Activated naive CD4-positive, alpha-beta T cell treated with anti-CD3 and anti-CD28 coated beads, Interleukin-2, amount 10 ng/mL, durations not matched to agents 7 days and 5 days (primary cell): ENCODE data around the gene TIAM2.
"Not testable (repeated sequence)": the region's sequence is repeated elsewhere in the genome, so short reads cannot be mapped to it uniquely, and the experiment has no call there.

Source experiments
- CTCF ChIA-PET: fragments of 350-600 bp; sonication (Branson Sonifier 250); formaldehyde crosslinking; loops from one replicate; lab custom pipeline; 2021; ENCODE audit warnings: antibody characterized with exemption; lab: Charles Lee
- DNase-seq: peaks from one replicate; pipeline ENCODE4 v3.0.0-alpha.2; 2020
- H3K27ac Mint-ChIP-seq: one replicate; pipeline ENCODE4 v1.8.0; 2021; ENCODE audit warnings: mild to moderate bottlenecking, moderate library complexity, mixed read lengths
- H3K27me3 Mint-ChIP-seq: one replicate; pipeline ENCODE4 v1.8.0; 2021; ENCODE audit warnings: mild to moderate bottlenecking, mixed read lengths
- H3K36me3 Mint-ChIP-seq: one replicate; pipeline ENCODE4 v1.8.0; 2021; ENCODE audit warnings: mixed read lengths
- H3K4me1 Mint-ChIP-seq: one replicate; pipeline ENCODE4 v1.8.0; 2021; ENCODE audit warnings: mixed read lengths
- H3K4me3 Mint-ChIP-seq: one replicate; pipeline ENCODE4 v1.8.0; 2021; ENCODE audit warnings: mild to moderate bottlenecking, moderate library complexity, mixed read lengths
- H3K9me3 Mint-ChIP-seq: one replicate; pipeline ENCODE4 v1.8.0; 2021; ENCODE audit warnings: mixed read lengths

The TIAM2 gene

DNA sequence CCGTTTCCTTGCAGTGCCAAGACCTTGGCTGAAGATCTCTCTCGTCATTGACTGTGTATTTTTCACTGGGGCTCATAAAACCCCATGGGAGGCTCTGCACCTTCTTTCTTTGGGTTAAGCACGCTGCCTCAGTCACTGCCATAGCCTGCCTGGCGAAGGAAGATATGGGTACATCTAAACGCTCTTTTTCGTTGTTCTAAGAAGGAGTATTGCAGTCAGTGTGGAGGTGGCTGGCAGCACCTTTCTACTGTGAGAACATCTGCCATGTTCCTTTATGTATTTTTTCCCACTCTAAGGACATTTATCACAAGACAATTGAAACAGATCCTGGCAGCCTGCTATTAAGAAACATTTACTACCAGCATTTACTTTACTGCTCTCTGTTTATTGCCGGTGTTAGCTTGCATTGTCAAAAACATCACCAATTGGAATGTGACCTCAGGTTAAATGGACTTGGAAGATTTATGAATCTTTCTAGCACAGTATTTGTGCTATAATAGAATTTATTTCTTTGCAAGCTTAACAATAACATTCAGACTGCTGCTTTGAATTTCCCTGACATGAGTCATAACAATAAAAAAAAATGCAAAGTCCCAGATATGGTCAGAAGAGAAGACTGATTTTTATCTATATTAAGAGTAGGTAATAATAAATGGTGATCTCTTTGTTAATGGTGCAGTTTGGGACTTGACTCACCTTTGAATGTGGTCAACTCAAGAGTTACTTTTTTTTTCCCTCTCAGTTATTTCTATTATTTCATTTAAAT, 206.5 kb downstream of the TIAM2 start:
- Mint-ChIP-seq H3K36me3 (no peaks in the 10 kb centered on the region), H3K4me3 (no peak overlapping the region), H3K27ac (no peak overlapping the region), H3K27me3 (peaks cover 8% of the 10 kb centered on the region), H3K4me1 (no peaks in the 10 kb centered on the region), H3K9me3 (peaks cover 2% of the 10 kb centered on the region)
- no peak for DNase-seq
- CTCF ChIA-PET: no interaction called here

DNA sequence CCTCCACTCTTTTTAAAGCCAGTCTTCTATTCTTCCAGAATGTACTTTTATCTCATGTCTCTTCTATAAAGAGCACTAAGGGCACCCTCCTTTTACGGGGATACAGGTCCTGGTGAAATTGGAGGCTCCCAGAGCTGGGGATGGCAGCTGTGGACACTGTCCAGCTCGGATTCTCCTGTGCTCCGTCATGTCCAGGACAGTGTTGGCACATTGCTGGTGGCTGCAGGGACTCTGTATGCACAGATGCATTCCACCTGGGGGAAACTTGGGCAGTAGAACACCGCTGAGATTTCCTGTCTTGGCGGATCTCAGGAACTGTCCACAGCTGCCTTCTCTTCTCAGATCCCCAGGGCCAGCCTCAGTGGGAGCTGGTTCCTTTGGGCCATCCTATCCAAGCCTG, 212.1 kb downstream of the TIAM2 start:
- no peaks in the 10 kb centered on the region for H3K4me1 Mint-ChIP-seq
- no peaks in the 10 kb centered on the region for H3K9me3 Mint-ChIP-seq
- peaks cover 5% of the 10 kb centered on the region for H3K27me3 Mint-ChIP-seq
- no peak for DNase-seq
- H3K36me3 Mint-ChIP-seq: no peaks in the 10 kb centered on the region
- CTCF ChIA-PET: no interaction called here
- no peak overlapping the region for H3K4me3 Mint-ChIP-seq
- no peak overlapping the region for H3K27ac Mint-ChIP-seq

DNA sequence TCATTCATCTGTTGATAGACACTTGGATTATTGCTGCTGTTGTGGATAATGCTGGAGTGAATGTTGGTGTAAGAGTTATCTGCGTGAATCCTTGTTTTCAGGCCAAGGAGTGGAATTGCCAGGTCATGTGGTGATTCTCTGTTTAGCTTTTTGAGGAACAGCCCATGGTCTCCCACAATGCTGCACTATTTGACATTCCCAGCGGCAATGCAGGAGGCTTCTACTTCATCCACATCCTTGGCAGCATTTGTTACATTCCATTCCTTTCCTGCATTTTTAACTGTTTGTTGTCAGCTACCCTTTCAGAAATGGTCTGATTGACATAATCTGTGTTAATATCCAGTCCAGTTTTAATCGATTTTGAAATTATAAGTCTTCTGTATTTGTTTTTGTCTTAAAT, 217.0 kb downstream of the TIAM2 start:
- H3K4me1 Mint-ChIP-seq: no peaks in the 10 kb centered on the region
- H3K4me3 Mint-ChIP-seq: no peak overlapping the region
- CTCF ChIA-PET: no interaction called here
- H3K36me3 Mint-ChIP-seq: no peaks in the 10 kb centered on the region
- peaks cover 6% of the 10 kb centered on the region for H3K27me3 Mint-ChIP-seq
- no peak overlapping the region for H3K27ac Mint-ChIP-seq
- DNase-seq: no peak
- H3K9me3 Mint-ChIP-seq: no peaks in the 10 kb centered on the region

DNA sequence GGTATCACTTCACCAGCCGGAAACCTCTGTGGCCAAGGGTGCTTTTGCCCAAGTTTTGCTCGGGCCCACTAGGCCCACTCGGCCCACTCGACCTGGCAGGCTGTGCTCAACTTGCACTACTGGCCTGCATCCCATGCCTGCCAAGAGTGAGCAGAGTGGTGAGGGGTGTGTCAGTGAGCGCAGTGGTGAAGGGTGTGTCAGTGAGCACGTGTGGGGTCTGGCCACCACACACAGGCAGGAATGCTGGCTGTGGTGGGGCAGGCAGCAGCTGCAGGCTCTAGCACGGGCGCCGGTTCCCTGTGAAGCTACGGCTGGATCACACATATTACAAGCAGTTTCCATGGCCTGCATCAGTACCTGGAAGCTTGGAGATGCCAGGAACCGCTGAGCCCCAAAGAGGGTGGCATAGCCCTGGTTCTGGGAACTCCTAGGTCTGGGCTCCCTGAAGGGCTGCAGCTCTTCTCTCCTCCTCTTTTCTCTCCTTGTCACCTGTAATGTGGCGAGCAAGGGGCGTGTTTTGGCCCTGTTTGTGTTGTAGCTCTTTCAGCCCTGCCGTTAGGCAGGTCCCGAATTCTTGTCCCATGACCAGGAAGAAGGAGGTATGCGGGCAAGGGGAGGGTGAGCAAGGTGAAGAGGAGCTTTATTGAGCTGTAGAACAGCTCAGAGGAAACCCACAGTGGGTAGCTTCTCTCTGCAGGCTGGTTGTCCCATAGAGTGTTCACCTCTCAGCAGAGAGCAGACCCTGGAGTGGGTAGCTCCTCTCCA, 217.7 kb downstream of the TIAM2 start:
- no peak overlapping the region for H3K27ac Mint-ChIP-seq

DNA sequence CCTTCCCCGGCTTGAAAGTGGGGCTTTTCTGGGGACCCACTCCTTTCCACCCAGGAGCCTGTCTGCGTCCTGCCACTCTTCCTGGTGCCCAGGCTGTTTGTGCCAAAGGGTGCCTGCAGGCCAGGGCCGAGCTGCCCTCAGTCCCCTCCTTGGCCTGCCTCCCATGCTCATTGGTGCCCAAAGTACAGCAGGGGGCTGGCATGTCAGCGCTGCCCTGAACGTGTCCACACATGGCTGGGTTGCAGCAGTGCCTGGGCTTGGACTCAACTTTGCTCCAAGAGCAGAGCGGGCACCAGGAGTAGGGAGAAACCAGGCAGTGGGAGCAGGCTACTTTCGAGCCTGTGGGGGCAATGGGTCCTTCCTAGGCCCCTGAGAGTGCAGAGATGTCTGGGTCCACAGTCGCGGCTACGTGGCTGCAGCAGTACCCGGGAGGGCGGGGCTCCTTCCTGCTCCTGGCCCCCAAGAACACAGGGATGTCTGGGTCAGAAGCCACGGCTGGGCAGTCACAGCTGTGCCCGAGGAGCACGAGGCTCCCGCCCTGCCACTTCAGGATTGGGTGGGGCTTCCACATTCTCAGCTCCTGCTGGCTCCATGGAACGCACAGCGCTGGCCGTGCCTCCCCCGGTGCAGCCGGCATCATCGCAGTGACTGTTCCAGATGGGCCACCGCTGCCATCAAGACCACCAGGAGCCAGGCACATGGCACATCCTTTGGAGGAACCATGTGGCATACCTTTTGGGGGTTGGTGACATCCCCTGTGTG, 218.7 kb downstream of the TIAM2 start:
- DNase-seq: no peak
- Mint-ChIP-seq H3K4me3 (no peak overlapping the region), H3K27ac (no peak overlapping the region), H3K9me3 (no peaks in the 10 kb centered on the region), H3K36me3 (no peaks in the 10 kb centered on the region), H3K4me1 (no peaks in the 10 kb centered on the region), H3K27me3 (peaks cover 6% of the 10 kb centered on the region)
- CTCF ChIA-PET: interaction anchor here (0.9 to 1.6 kb wide), 2 partner anchors 34 to 304 kb away, joined by 3 read pairs; no protein-coding TSS in a partner anchor

More for the DNA sequence above, 217.7 kb downstream of the TIAM2 start:
- H3K4me1 Mint-ChIP-seq: no peaks in the 10 kb centered on the region
- H3K27me3 Mint-ChIP-seq: peaks cover 6% of the 10 kb centered on the region
- CTCF ChIA-PET: no interaction called here
- H3K4me3 Mint-ChIP-seq: no peak overlapping the region
- no peaks in the 10 kb centered on the region for H3K9me3 Mint-ChIP-seq
- H3K36me3 Mint-ChIP-seq: no peaks in the 10 kb centered on the region
- no peak for DNase-seq

DNA sequence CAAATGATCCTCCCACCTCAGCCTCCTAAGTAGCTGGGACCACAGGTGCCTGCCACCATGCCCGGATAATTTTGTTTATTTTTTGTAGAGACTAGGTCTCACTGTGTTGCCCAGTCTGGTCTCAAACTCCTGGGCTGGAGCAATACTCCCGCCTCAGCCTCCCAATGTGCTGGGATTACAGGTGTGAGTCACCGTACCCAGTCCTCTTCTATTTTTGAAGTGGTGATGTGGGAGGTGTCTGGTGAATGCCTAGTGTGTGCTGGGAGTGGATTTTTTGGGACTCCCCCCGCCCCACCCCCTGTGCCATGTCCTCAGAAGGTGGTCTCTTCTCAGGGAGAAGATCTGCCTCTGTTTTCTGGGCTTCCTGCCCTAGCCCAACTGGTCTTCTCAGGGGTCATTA, 220.8 kb downstream of the TIAM2 start:
- Mint-ChIP-seq H3K27ac (no peak overlapping the region), H3K4me3 (no peak overlapping the region), H3K27me3 (peaks cover 6% of the 10 kb centered on the region), H3K9me3 (no peaks in the 10 kb centered on the region), H3K4me1 (no peaks in the 10 kb centered on the region), H3K36me3 (no peaks in the 10 kb centered on the region)
- DNase-seq: no peak
- CTCF ChIA-PET: interaction anchor here (0.8 kb wide), 1 partner anchor 32 kb away, joined by 3 read pairs; no protein-coding TSS in a partner anchor

DNA sequence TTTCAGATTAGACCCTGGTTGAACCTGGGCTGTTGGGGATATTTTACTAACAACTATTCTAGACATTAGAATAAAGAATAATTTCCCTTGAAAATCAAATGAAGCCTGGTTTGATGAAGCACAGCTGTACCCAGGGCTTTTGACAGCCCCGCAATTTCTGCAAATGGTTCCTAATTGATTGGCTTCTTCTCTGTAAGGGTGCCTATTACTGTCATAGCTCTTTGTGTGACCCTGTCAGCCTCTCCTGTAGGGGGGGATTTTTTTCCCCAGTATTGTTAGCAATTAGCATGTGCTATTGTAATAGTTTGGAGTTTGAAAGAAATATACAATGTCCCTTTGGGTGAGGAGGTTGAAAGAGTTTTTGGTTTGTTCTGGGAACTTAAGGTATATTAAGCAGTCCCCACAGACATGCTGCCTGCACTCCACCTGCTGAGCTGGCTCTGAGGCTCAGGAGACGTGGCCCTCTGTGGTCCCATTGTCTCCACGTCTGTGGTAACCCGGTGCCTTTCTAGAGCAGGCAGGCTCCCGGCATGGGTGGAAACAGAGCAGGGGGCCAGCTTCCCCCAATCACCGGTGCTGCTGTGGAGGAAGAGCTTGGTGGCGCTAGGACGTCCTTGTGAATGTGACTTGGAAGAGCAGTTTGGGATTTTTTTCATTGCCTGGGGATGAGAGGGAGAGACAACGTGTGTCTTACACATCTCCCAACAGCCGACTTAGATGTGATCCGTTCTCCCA, 221.4 kb downstream of the TIAM2 start:
- no peaks in the 10 kb centered on the region for H3K36me3 Mint-ChIP-seq
- H3K9me3 Mint-ChIP-seq: no peaks in the 10 kb centered on the region
- H3K27ac Mint-ChIP-seq: no peak overlapping the region
- no peak overlapping the region for H3K4me3 Mint-ChIP-seq
- CTCF ChIA-PET: interaction anchor here (0.8 kb wide), 1 partner anchor 32 kb away, joined by 3 read pairs; no protein-coding TSS in a partner anchor
- H3K27me3 Mint-ChIP-seq: peaks cover 6% of the 10 kb centered on the region
- H3K4me1 Mint-ChIP-seq: no peaks in the 10 kb centered on the region
- DNase-seq: no peak

DNA sequence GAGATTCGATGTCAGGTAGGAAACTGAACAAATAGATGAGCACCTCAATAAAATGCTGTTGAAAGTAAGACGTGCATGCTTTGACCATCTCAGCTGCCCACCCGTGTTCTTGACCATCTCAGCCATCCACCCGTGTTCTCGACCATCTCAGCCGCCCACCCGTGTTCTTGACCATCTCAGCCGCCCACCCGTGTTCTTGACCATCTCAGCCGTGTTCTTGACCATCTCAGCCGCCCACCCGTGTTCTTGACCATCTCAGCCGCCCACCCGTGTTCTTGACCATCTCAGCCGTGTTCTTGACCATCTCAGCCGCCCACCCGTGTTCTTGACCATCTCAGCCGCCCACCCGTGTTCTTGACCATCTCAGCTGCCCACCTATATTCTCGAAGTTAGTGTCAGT, 223.6 kb downstream of the TIAM2 start:
- H3K36me3 Mint-ChIP-seq, H3K27me3 Mint-ChIP-seq, CTCF ChIA-PET, H3K27ac Mint-ChIP-seq, DNase-seq, H3K9me3 Mint-ChIP-seq, H3K4me1 Mint-ChIP-seq, H3K4me3 Mint-ChIP-seq: not testable (repeated sequence)

DNA sequence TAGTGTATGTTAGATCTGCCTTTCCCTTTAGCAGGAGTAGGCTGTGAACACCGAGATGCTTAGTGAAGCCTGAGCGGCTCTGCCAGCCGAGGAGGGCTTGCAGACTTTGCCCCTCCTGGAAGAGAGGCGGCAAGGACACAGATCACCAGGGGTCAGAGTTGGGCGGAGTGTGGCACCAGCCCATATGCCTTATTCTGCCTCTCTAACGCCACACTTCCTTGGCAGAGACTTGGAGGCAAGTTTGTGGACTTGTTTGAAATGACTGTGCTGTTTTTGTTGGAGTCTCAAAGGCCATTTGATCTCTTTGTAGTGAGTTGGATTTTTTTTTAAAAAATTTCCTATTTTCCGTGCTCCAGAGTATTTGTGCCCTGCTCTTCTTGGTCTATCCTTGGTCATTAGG, 224.2 kb downstream of the TIAM2 start:
- Mint-ChIP-seq H3K27me3 (peaks cover 6% of the 10 kb centered on the region), H3K4me3 (no peak overlapping the region), H3K36me3 (no peaks in the 10 kb centered on the region), H3K9me3 (no peaks in the 10 kb centered on the region), H3K27ac (no peak overlapping the region), H3K4me1 (peaks cover 10% of the 10 kb centered on the region)
- CTCF ChIA-PET: no interaction called here
- DNase-seq: no peak

DNA sequence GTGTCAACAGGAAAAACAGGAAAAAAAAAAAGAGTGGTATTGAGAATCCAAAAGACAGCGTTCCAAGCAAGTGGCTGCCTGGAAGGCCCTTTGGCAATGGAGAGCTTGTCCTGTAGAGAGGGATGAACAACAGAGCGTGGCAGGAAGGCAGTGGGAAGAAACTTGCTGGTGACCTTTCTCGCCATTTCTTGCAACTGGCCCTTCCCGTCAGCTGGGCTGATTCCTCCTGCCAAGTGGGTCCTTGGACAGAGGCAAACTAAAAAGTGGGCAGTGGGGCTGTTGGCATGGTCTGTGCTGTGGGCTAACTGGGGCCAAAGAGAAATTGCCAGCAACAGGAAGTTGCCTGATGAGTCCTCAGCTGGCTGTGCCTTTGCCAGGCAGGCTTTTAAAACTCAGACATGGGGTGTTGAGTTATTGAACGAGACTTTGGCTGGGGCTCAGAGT, 224.8 kb downstream of the TIAM2 start:
- peaks cover 14% of the 10 kb centered on the region for H3K4me1 Mint-ChIP-seq
- H3K27me3 Mint-ChIP-seq: peaks cover 6% of the 10 kb centered on the region
- H3K9me3 Mint-ChIP-seq: no peaks in the 10 kb centered on the region
- H3K36me3 Mint-ChIP-seq: no peaks in the 10 kb centered on the region
- no peak for DNase-seq
- CTCF ChIA-PET: no interaction called here
- H3K27ac Mint-ChIP-seq: no peak overlapping the region
- H3K4me3 Mint-ChIP-seq: no peak overlapping the region

DNA sequence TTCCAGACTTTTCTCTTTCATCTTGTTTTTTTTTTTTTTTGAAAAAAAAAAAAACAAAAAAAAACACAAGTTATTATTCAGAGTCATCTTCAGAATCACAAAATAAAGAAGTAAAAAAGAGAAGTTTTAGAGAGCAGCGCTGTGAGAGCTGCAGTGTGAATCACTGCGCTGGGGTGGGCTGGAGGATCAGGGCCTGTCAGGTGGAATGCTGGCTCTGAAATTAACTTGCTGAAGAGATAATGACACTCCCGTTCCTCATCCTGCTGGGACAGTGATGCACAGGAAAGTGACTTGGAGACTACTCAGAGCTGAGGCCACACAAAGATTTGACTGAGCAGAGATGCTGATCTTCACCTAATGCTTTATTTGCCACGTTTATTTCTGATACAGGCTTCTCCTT, 226.0 kb downstream of the TIAM2 start:
- CTCF ChIA-PET: interaction anchor here (0.7 to 1.0 kb wide), 2 partner anchors 30 to 51 kb away, joined by 3 to 4 read pairs; no protein-coding TSS in a partner anchor
- no peak for DNase-seq
- Mint-ChIP-seq H3K27ac (no peak overlapping the region), H3K4me1 (peaks cover 14% of the 10 kb centered on the region), H3K9me3 (no peaks in the 10 kb centered on the region), H3K36me3 (no peaks in the 10 kb centered on the region), H3K27me3 (peaks cover 6% of the 10 kb centered on the region), H3K4me3 (no peak overlapping the region)

DNA sequence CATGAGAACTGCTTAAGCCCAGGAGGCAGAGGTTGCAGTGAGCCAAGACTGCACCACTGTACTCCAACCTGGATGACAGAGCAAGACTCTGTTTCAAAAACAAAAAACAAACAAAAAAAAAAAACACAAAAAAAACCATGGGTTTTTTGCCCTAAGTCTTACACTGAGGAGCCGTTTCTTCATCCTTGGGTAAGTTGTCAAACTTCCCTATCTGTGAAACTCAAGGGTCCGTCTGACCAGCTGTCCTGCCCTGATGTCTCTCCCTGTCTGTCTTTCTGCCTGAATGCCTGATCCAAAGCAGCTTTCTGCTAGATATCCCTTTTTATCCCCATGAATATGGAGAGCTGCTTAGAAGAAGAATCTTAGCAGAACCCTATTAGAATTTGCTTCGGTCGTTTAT, 227.4 kb downstream of the TIAM2 start:
- CTCF ChIA-PET: interaction anchor here (3.5 kb wide), 1 partner anchor 44 kb away, joined by 9 read pairs; no protein-coding TSS in a partner anchor
- no peak overlapping the region for H3K27ac Mint-ChIP-seq
- H3K36me3 Mint-ChIP-seq: no peaks in the 10 kb centered on the region

DNA sequence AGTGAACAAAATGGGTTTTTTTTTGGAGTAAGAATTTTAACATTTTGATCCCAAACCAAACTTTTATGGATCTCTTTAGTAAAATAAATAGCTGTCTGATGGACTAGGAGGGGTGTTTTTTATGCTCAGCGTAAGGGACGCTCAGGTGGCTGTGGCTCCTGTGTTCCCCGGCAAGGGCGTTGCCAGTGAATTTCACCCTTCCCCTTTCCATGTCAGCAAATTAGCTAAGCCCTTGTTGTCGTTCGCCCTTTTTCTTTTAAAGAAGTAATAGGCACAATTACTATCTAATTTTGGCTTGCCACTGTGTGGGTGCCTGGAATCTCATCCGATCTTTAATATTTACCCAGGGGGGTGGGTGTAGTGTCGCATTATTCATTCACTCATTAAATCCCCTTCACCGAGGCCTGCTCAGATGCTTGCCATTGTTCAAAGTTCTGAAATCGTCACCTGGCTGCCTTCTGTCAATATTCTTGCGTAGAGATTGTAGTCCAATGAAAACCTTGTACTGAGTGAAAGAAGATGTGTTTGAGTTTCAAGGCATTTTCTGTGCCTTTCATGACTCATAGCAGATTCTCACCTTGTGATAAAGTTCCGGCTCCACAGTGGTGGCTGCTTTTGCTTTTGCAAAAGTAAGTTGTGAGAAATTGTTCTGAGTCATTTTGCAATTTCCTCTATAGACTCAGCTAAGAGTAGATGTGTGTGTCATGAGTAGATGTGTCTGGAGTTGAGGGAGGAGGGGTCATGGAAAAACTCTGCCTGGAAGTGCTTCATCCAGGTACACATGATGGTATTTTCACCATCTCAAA, 228.7 kb downstream of the TIAM2 start:
- peak overlapping the region; percentile 50 for H3K27ac Mint-ChIP-seq
- CTCF ChIA-PET: interaction anchor here (1.0 to 3.5 kb wide), 4 partner anchors 16 to 46 kb away, joined by 3 to 9 read pairs (median 4); no protein-coding TSS in a partner anchor
- peak; percentile 45 for DNase-seq

More for the DNA sequence above, 227.4 kb downstream of the TIAM2 start:
- H3K27me3 Mint-ChIP-seq: no peaks in the 10 kb centered on the region
- no peak overlapping the region for H3K4me3 Mint-ChIP-seq
- H3K9me3 Mint-ChIP-seq: no peaks in the 10 kb centered on the region
- no peak for DNase-seq
- peaks cover 14% of the 10 kb centered on the region for H3K4me1 Mint-ChIP-seq

More for the DNA sequence above, 228.7 kb downstream of the TIAM2 start:
- no peaks in the 10 kb centered on the region for H3K36me3 Mint-ChIP-seq
- no peaks in the 10 kb centered on the region for H3K9me3 Mint-ChIP-seq
- no peak overlapping the region for H3K4me3 Mint-ChIP-seq
- no peaks in the 10 kb centered on the region for H3K27me3 Mint-ChIP-seq
- peaks cover 14% of the 10 kb centered on the region for H3K4me1 Mint-ChIP-seq
